A549 (cell line): ENCODE results near the gene ANO6.

Experiments used
- CEBPB ChIP-seq, 2 experiments: fragments of >200 bp in 1 of 2; sonication (Bioruptor Twin) in 1 of 2; formaldehyde crosslinking in 1 of 2; IDR thresholded peaks; 2 replicates each; pipeline ENCODE4 v1.6.1; 2012 to 2016
- EHMT2 ChIP-seq: fragments of 200-600 bp; sonication (generic); IDR thresholded peaks from 2 replicates; pipeline ENCODE4 v1.6.1; 2016; ENCODE audit warnings: antibody characterized with exemption, low read depth, mild to moderate bottlenecking, moderate library complexity
- HOXA7 ChIP-seq: fragments of 250-450 bp; sonication (Bioruptor Pico); IDR thresholded peaks from 2 replicates; pipeline ENCODE4 v1.5.0; 2020; ENCODE audit warnings: mild to moderate bottlenecking, moderate library complexity
- NPAS2 ChIP-seq: fragments of 250-450 bp; sonication (Bioruptor Pico); IDR thresholded peaks from 2 replicates; pipeline ENCODE4 v1.8.0; 2022; ENCODE audit warnings: mild to moderate bottlenecking, moderate library complexity, borderline replicate concordance
- PHF8 ChIP-seq: fragments of 200-600 bp; sonication (generic); IDR thresholded peaks from 2 replicates; pipeline ENCODE4 v1.6.1; 2016; ENCODE audit warnings: low read depth, mild to moderate bottlenecking, antibody characterized with exemption, moderate library complexity, borderline replicate concordance
- POLR2A ChIP-seq: IDR thresholded peaks from 2 replicates; pipeline ENCODE4 v1.6.1; 2012; ENCODE audit warnings: mild to moderate bottlenecking, low read length
- RAD21 ChIP-seq, 2 experiments: fragments of >200 bp in 1 of 2; sonication (Bioruptor Twin) in 1 of 2; formaldehyde crosslinking in 1 of 2; IDR thresholded peaks in 1 of 2; conservative IDR thresholded peaks in 1 of 2; 2 replicates in 1 of 2; 3 replicates in 1 of 2; pipeline ENCODE4 v1.6.1; 2012 to 2018; ENCODE audit warnings: inconsistent platforms in 1 of 2
- RCOR1 ChIP-seq: fragments of 150-350 bp; IDR thresholded peaks from 2 replicates; pipeline ENCODE4 v1.6.1; 2014; ENCODE audit warnings: antibody characterized with exemption, low read length, low read depth
- RFX5 ChIP-seq: fragments of 450-650 bp; IDR thresholded peaks from 2 replicates; pipeline ENCODE4 v1.7.1; 2014; ENCODE audit warnings: antibody characterized with exemption, mild to moderate bottlenecking, moderate library complexity
- RNF2 ChIP-seq: fragments of 200-600 bp; sonication (generic); IDR thresholded peaks from 2 replicates; pipeline ENCODE4 v1.6.1; 2016; ENCODE audit warnings: low read depth, mild to moderate bottlenecking, antibody characterized with exemption, moderate library complexity, borderline replicate concordance
- SREBF2 ChIP-seq: fragments of 450-650 bp; IDR thresholded peaks from 2 replicates; pipeline ENCODE4 v1.6.1; 2014; ENCODE audit warnings: mild to moderate bottlenecking, moderate library complexity
- TF ChIP-seq, protein P1 (sequence below): fragments of >200 bp; sonication (Bioruptor Twin); formaldehyde crosslinking; IDR thresholded peaks from 3 replicates; pipeline ENCODE4 v1.5.1; 2016
- TF ChIP-seq, protein P2 (sequence below): IDR thresholded peaks from 2 replicates; pipeline ENCODE4 v1.6.1; 2012
- TF ChIP-seq, protein P3 (sequence below): IDR thresholded peaks from 2 replicates; pipeline ENCODE4 v1.6.1; 2012; ENCODE audit warnings: low read depth, borderline replicate concordance

GRCh38 chr12:45178771-45179170, 37.1 kb upstream of the ANO6 start:
- no peak for TF ChIP-seq POLR2A
- TF ChIP-seq, protein P1, sequence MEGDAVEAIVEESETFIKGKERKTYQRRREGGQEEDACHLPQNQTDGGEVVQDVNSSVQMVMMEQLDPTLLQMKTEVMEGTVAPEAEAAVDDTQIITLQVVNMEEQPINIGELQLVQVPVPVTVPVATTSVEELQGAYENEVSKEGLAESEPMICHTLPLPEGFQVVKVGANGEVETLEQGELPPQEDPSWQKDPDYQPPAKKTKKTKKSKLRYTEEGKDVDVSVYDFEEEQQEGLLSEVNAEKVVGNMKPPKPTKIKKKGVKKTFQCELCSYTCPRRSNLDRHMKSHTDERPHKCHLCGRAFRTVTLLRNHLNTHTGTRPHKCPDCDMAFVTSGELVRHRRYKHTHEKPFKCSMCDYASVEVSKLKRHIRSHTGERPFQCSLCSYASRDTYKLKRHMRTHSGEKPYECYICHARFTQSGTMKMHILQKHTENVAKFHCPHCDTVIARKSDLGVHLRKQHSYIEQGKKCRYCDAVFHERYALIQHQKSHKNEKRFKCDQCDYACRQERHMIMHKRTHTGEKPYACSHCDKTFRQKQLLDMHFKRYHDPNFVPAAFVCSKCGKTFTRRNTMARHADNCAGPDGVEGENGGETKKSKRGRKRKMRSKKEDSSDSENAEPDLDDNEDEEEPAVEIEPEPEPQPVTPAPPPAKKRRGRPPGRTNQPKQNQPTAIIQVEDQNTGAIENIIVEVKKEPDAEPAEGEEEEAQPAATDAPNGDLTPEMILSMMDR, result no peak
- TF ChIP-seq, protein P2, sequence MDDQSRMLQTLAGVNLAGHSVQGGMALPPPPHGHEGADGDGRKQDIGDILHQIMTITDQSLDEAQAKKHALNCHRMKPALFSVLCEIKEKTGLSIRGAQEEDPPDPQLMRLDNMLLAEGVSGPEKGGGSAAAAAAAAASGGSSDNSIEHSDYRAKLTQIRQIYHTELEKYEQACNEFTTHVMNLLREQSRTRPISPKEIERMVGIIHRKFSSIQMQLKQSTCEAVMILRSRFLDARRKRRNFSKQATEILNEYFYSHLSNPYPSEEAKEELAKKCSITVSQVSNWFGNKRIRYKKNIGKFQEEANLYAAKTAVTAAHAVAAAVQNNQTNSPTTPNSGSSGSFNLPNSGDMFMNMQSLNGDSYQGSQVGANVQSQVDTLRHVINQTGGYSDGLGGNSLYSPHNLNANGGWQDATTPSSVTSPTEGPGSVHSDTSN, result no peak
- TF ChIP-seq PHF8, result no peak
- TF ChIP-seq, protein P3, sequence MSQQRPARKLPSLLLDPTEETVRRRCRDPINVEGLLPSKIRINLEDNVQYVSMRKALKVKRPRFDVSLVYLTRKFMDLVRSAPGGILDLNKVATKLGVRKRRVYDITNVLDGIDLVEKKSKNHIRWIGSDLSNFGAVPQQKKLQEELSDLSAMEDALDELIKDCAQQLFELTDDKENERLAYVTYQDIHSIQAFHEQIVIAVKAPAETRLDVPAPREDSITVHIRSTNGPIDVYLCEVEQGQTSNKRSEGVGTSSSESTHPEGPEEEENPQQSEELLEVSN, result no peak
- no peak for TF ChIP-seq RAD21 (conservative IDR thresholded peaks at IDR 0.05 in 1 of 2, IDR thresholded peaks at IDR 0.05 in 1 of 2)
- TF ChIP-seq SREBF2, result no peak
- no peak for TF ChIP-seq NPAS2 (CRISPR knock-in tag)
- no peak for TF ChIP-seq RNF2
- no peak for TF ChIP-seq HOXA7
- no peak for TF ChIP-seq CEBPB (IDR thresholded peaks at IDR 0.05)
- no peak for TF ChIP-seq RFX5
- TF ChIP-seq RCOR1, result no peak
- no peak for TF ChIP-seq EHMT2
